HG03060 (cell line): Measurements from ENCODE around the gene HNRNPAB.
"Not testable (repeated sequence)": the region's sequence is repeated elsewhere in the genome, so short reads cannot be mapped to it uniquely, and the experiment has no call there.

ENCODE experiments used
- ATAC-seq: cut with Tn5 transposase; IDR thresholded peaks from one replicate; pipeline ENCODE4 v1.9.1; 2021; ENCODE audit warnings: low read depth, moderate number of reproducible peaks; ENCODE audit not compliant: unreplicated experiment

Gene HNRNPAB

DNA sequence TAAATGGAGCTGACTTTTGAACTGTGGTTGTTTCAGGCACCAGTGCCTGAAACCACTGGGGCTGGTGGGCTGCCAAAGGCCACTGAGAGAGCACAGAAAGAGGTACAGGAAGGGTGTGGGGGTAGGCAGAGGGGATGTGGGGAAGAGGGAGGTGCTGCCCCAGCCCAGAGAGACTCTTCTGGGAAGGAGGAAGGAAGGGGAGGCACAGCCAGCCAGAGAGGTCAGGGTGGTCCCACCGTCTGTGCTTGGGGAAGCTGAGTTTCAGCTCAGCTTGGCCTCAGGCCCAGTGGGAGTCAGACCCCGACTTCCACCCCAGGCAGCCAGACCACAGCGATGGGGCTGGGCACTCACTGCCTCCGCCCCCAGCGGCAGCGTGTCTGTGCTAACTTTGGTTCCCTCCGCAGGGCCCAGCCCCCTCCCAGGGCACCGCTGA is 36.9 kb downstream of the HNRNPAB start:
- ATAC-seq = no peak

DNA sequence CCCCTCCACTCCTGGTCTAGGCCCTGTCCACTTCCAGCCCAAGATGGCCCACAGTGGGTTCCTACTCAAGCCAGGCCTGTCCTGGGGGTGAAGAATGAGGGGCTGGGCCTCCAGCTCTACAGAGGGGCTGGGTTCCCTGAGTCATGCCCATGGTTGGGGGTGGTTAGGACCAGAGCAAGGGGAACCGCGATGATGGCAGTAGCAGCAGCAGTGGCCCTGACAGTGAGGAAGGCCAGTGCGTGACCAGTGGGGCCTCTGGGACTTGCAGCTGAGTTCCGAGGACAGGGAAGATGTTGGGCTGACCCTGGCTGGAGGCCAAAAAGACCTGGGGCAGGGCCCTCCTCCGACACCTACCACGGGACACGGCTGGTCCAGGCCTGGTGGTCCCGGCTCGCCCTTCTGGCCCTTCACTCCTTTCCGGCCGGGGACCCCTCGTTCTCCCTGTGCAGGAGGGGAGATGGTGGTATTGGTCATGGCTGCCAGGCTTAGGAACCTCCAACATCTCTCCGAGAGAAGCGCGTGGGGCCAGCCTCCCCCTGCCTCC is 37.4 kb downstream of the HNRNPAB start:
- no peak for ATAC-seq

GRCh38 chr5:178242416-178242815 is 38.1 kb downstream of the HNRNPAB start:
- no peak for ATAC-seq

GRCh38 chr5:178244576-178244975 is 40.2 kb downstream of the HNRNPAB start:
- ATAC-seq = no peak

GRCh38 chr5:178245389-178245788 is 41.1 kb downstream of the HNRNPAB start:
- ATAC-seq = no peak

DNA sequence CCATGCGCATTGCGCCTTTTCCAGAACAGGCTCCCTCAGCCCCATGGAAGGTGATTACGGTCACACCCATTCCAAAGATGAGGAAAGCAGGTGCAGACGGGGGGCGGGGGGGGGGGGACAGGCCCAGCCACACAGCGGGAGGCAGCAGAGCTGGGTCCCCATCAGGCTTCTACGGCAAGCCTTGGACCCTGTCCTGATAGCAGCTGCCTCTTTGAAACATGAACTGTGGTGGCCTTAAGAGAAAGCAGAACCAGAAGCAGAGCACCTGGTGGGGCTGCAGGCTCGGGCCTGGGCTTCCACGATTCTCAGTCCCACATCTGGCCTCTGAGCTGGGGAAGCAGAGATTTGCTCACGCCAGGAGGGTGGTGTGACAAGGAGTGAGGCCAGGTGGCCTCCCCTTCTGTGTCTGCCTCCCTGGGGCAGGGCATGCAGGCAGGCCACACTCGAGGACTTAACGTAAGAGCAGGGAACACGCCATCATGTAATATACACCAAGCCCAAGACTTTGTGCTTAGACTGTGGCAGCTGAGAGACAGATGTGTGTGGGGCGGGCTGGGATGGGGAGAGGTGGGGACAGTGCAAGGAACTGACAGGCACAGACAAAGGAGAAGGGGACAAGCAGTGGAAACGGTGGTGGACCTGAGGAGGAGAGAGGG is 42.4 kb downstream of the HNRNPAB start:
- no peak for ATAC-seq

- no peak for ATAC-seq
Measured at GRCh38 chr5:178247481-178248456, 43.4 kb downstream of the HNRNPAB start.

DNA sequence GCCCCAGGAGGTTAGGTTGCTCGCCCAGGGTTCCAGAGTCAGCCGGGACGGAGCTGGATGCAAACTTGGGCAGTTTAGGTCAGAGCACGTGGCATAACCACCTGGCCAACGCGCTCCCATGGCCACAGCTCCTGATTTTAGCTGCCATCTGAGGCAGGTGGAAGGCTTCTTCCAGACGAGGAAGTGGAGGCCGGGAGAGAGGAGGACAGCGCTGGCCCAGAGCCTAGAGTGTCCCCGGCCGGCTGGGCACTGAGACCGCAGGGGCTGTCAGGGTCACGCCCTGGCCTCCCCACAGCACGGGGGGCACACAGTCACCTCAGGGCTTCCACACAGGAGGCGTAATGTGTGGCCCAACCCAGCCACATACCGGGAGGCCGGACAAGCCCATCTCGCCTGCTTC is 44.4 kb downstream of the HNRNPAB start:
- no peak for ATAC-seq

DNA sequence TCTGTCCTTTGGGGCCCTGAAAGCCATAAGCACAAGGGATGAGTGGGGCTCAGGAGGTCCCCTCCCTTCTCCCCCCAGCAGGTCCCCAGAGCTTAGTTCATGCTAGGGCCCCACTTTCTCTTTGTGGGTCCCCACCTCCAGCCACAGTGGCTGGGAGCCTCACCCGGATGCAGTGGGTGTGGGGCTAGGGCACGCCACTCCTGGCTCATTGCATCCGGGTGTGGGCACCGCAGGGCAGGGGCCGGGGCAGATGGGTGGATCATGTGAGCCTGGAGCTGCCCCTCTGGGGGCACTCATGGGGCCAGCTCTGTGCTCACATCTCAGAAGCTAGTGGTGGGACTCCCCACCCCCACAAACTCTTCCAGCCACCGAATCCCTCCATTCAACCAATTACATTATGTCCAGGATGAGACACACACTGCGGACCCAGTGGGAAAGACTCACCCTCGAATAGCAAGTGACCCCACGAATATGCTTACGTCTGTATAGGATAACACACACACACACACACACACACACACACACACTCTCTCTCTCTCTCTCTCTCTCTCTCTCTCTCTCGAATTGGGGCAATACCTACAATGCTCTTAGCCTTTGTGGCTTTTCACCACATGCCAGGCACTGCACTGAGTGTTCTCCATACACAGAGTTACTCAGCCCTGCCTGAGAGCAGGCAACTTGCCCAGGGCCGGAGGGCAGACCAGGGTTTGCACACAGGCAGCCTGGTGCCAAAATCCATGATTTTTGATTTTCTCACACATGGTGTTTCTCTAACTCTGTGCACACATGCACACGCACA is 45.1 kb downstream of the HNRNPAB start:
- ATAC-seq = no peak

- ATAC-seq = no peak
Measured at GRCh38 chr5:178250263-178250662, 45.9 kb downstream of the HNRNPAB start.

- ATAC-seq = no peak
Measured at GRCh38 chr5:178252258-178252657, 47.9 kb downstream of the HNRNPAB start.

DNA sequence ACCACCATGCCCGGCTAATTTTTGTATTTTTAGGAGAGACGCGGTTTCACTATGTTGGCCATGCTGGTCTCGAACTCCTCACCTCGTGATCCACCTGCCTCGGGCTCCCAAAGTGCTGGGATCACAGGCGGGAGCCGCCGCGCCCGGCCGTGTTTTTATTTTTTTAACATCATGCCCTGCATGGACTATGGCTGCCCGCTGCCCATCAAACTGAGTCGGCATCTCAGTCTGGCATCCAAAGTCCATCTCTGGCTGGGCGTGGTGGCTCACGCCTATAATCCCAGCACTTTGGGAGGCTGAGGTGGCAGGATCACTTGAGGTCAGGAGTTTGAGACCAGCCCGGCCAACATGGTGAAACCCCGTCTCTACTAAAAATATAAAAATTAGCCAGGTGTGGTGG is 49.3 kb downstream of the HNRNPAB start:
- ATAC-seq = not testable (repeated sequence)

DNA sequence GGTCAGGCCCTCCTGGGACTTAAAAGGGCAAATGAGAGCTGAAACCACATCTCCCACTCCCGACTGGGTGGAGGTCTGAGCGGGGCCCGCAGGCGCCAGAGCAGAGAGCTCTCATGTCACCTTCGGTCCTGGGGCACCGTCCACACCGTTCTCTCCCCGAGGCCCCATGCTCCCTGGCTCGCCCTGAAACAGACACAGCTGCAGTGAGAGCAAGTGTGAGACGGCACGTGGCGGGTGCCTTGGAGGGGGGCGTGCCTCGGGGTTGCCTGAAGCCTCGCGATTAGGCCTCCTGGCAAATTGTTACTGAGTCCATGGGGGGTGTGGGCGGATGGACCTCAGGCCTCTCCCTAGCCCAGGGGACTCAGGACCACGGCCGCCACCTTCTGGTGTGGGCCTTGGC is 52.4 kb downstream of the HNRNPAB start:
- no peak for ATAC-seq

DNA sequence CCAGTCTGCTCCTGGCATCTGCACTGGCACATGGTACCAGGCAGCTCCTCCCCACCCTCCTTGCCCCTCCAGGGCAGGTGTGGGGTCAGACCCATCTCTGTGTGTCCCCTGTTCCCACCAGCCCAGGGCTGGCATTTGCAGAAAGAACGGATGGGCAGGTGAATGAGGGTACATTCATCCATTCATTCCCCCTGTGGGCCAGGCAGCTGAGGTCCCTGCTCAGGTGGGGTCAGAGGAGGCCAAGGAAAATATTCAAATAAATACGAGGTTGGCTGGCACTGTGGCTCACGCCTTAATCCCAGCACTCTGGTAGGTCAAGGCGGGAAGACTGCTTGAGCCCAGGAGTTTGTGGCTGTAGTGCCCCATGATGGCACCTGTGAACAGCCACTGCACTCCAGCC is 53.3 kb downstream of the HNRNPAB start:
- no peak for ATAC-seq

- no peak for ATAC-seq
Measured at GRCh38 chr5:178259623-178260536, 55.5 kb downstream of the HNRNPAB start.
